HG02623 (cell line): ENCODE measurements around the gene AKR1C1.
"Not testable (repeated sequence)": the region's sequence is repeated elsewhere in the genome, so short reads cannot be mapped to it uniquely, and the experiment has no call there.

Source experiments
- ATAC-seq: cut with Tn5 transposase; IDR thresholded peaks from one replicate; pipeline ENCODE4 v1.9.1; 2021; ENCODE audit warnings: moderate library complexity; ENCODE audit not compliant: unreplicated experiment

The AKR1C1 gene

GRCh38 chr10:4947039-4947634, 16.1 kb upstream of the AKR1C1 start:
- no peak for ATAC-seq

DNA sequence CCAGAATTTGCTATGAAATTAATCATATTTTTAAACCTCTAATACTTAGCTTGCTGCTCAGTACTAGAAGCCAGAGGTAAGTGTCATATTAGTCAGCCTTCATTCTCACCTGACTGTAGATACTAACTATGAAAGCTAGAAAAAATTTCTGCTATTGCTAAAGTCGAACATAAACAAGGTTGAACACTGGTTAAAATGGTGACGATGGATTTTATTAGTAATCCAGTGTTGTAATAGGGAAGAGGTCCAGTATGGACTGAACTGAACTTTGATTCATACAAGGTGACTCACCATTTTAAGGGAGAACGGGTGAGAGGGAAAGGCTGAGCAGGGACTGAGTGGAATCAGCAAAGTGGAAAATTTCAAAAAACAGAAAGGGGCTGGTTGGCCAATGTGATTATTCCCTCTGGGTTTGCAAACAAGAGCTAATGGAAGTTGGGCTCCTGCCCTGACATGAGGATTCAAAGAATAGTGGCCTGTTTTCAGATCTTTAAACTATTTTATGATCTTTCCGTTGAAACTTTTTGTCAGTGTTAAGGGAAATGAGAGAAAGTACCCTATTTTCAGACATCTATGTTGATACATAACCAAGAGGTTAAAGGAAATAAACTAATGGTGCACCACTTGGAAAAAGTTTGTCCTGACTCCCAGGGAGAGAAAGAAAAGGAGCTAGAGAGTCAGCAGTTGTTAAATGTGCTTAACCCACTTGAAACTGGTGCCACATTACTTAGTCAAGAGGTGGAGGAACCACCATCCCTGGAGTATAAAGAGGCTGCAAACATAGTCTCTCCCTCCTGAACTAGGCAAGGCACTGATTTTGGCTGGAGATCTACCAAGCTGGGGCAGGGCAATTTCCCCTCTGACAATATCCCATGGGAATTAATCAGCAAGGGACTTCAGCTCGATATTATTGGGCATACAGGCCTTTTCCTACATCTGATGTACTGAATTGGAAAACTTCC, 15.3 kb upstream of the AKR1C1 start:
- no peak for ATAC-seq

GRCh38 chr10:4951512-4952162, 11.6 kb upstream of the AKR1C1 start:
- not testable (repeated sequence) for ATAC-seq

DNA sequence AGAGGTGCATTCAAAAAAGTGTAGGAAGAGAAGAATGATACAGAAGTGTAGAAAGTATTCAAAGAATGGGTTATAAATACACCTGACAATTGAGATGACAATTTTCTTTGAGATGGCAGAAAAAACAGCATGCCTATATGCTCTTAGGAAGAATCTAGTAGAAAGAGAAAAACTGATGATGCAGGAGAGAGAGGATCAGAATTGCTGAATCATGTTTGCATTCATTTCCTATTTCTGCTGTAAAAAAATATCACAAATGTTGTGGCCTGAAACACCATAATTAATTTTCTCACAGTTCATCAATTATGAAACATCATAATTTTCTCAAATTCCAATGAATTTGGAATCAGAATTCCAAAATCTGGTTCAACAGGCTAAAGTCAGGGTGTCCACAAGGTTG, 9.8 kb upstream of the AKR1C1 start:
- no peak for ATAC-seq

- ATAC-seq, result not testable (repeated sequence)
Measured at GRCh38 chr10:4956088-4956487, 7.1 kb upstream of the AKR1C1 start.

GRCh38 chr10:4956955-4957645, 6.1 kb upstream of the AKR1C1 start:
- not testable (repeated sequence) for ATAC-seq

DNA sequence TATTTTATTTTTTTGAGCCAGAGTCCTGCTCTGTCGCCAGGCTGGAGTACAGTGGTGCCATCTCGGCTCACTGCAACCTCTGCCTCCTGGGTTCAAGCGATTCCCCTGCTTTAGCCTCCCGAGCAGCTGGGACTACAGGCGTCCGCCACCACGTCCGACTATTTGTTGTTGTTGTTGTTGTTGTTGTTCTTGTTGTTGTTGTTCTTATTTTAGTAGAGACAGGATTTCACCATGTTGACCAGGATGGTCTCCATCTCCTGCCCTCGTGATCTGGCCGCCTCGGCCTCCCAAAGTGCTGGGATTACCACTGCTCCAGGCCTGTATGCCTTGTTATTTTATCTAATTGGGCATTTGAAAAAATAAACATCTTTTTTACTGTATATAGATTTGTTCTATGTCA, 1.7 kb upstream of the AKR1C1 start:
- ATAC-seq, result not testable (repeated sequence)

- ATAC-seq, result not testable (repeated sequence)
Measured at GRCh38 chr10:4962308-4962707, 907 bp upstream of the AKR1C1 start.

- not testable (repeated sequence) for ATAC-seq
Measured at GRCh38 chr10:4963815-4964154, 570 bp downstream of the AKR1C1 start.

- not testable (repeated sequence) for ATAC-seq
Measured at GRCh38 chr10:4965763-4966162, 2.5 kb downstream of the AKR1C1 start.

DNA sequence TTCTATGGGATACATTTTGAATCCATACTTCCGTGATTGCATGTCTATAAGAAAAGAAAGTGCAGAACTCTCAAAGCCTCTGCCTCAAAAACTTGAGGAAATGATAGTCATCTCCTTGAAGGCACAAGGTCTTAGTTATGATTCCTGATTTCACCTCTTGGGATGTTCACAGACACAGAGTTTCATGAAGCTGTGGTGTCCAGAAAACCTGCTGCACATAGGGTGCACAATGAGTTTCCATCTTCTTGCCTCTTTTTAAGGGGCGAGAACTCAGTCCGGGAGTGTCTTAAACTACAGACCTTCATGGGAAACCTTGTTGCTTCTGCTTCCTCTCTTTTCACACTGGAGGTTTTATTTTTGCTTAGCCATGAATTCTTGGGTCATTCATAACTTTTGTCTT, 4.0 kb downstream of the AKR1C1 start:
- not testable (repeated sequence) for ATAC-seq

GRCh38 chr10:4969289-4969688, 6.1 kb downstream of the AKR1C1 start:
- not testable (repeated sequence) for ATAC-seq

GRCh38 chr10:4970362-4970761, 7.1 kb downstream of the AKR1C1 start:
- not testable (repeated sequence) for ATAC-seq

DNA sequence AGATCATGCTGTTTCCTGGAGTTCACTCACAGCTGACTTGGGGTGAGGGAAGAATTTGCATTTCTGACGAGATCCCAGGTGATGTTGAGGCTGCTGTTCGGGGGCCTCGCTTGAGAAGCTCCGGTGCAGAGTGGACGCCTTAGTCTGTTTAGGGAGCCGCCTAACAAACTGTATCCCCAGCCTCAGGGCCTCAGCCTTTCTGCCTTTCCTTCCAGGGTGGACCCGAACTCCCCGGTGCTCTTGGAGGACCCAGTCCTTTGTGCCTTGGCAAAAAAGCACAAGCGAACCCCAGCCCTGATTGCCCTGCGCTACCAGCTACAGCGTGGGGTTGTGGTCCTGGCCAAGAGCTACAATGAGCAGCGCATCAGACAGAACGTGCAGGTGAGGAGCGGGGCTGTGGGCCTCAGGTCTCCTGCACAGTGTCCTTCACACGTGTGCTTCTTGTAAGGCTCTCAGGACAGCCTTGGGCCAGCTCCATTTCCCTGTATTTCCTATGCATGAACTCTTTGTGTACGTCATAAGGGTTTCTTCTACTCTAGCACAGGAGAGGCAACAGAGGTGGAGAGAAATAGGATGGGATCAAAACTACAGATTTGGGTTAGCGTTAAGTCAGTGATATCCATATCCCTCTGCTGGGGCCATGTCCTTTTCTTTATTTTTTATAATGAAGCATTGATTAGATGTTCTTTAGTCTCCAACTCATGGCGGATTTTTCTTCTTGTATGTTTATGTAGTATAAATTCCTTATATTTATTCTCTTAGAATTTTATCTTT, 9.3 kb downstream of the AKR1C1 start:
- not testable (repeated sequence) for ATAC-seq

GRCh38 chr10:4973294-4973693, 10.1 kb downstream of the AKR1C1 start:
- not testable (repeated sequence) for ATAC-seq

DNA sequence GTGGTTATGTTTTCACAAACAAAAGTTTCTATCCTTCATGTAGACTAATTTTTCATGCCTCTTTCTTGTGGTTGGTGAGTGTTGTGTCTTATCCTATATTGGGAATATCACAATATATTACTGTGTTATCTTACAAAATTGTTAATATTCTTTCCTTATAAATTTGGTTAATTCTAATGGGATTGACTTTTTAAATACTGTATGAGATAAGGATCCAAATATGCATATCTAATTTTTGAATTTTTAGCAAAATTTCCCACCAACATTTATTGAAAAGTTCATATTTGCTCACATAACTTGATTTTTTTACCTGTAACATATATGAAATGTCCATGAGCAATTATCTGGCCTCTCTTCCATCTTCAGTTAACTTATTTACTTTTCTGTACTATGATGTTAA, 11.2 kb downstream of the AKR1C1 start:
- ATAC-seq, result not testable (repeated sequence)

GRCh38 chr10:4977025-4977424, 13.8 kb downstream of the AKR1C1 start:
- ATAC-seq, result no peak

DNA sequence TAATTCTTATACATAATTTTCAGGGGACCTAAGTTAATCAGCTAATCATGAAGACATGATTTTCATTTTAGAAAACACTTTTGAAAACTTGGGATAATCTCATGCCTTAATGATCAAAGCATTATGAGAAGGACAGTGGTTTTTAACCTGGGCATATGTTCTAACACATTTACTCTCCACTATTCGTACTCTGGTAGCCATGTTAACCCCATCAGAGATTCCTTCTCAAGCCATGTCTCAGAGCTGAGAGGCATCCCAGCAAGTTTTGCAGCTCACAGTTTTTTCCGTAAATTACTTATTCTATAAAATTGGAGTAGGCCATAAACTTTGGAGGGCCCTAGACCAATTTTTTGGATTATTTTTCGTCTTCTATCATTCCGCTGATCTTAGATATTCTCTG, 15.7 kb downstream of the AKR1C1 start:
- no peak for ATAC-seq

DNA sequence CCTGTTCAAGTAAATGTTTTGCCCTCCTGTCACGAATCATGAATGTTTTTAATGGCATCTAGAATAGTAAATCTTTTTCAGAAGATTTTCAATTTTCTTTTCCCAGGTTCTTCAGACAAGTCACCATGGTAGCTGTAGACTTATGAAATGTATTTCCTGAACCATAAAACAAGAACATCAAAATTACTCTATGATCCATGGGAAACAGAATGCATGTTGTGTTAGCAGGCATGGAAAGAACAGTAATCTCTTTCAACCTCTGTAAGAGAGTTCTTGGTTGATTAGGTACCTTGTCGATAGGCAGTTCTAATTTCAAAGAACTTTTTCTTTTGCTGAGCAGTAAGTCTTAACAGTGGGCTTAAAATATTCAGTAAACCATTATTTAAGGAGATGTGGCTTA, 17.6 kb downstream of the AKR1C1 start:
- no peak for ATAC-seq

GRCh38 chr10:4981722-4982471, 18.7 kb downstream of the AKR1C1 start:
- ATAC-seq, result no peak
